GM12878 (cell line): ENCODE results near the gene KLHL36. TPM values are rescaled to one million over a fixed set of nuclear protein-coding genes. Genes with fewer than 3 reads are reported as not detected.

Experiments
- ATAC-seq: fragments of 200-7000 bp; cut with Tn5 transposase; 3 replicates; pipeline ENCODE4 v1.9.1; 2020; ENCODE audit warnings: mild to moderate bottlenecking, moderate library complexity
- BruUV-seq: library from RNA; stranded (reverse); fragments of 400-500 nt; replicated peaks from 2 replicates; lab custom pipeline; 2021; lab: Mats Ljungman, UMichigan
- CTCF ChIA-PET: fragments of 300-600 bp; sonication (Branson Sonifier 250); formaldehyde crosslinking; extraction: SDS; loops from one replicate; lab custom pipeline; 2021; ENCODE audit warnings: inconsistent platforms; lab: Yijun Ruan, JAX
- POLR2A ChIA-PET: fragments of 350-600 bp; formaldehyde crosslinking; extraction: SDS; loops from one replicate; lab custom pipeline; 2021; ENCODE audit warnings: inconsistent platforms; lab: Charles Lee
- RAD21 ChIA-PET: fragments of 300-600 bp; sonication (Branson Sonifier 250); formaldehyde crosslinking; loops from one replicate; lab custom pipeline; 2023; ENCODE audit warnings: antibody characterized with exemption; ENCODE audit not compliant: unreplicated experiment; lab: Charles Lee
- SMC1A ChIA-PET: fragments of 300-600 bp; sonication (Branson Sonifier 250); formaldehyde crosslinking; loops from one replicate; lab custom pipeline; 2023; ENCODE audit not compliant: unreplicated experiment, uncharacterized antibody; lab: Charles Lee
- DNase-seq: peaks from one replicate; pipeline ENCODE4 v3.0.0-alpha.2; 2011; ENCODE audit warnings: low read depth, low spot score
- FAIRE-seq: peaks from 3 replicates; lab custom pipeline; 2011; peaks lifted over from hg19 to GRCh38; lab: Jason Lieb, UNC
- H2AFZ ChIP-seq: 2 replicates; pipeline ENCODE4 v1.6.0; 2011; ENCODE audit warnings: low read depth, low read length, control low read depth; ENCODE audit not compliant: control insufficient read depth
- H3K27ac ChIP-seq: 2 replicates; pipeline ENCODE4 v1.5.1; 2011; ENCODE audit warnings: control low read depth; ENCODE audit not compliant: control insufficient read depth, insufficient read depth
- H3K27me3 ChIP-seq, 2 experiments: replicated peaks in 1 of 2; 2 replicates each; pipeline versions ENCODE4 v1.6.0 to v1.6.1; 2011; ENCODE audit warnings: low read length in 1 of 2; ENCODE audit not compliant: control insufficient read depth in 2 of 2, insufficient read depth in 2 of 2
- H3K36me3 ChIP-seq, 2 experiments: 2 replicates each; pipeline ENCODE4 v1.5.1; 2011; ENCODE audit warnings: low read length in 1 of 2; ENCODE audit not compliant: control insufficient read depth in 2 of 2, insufficient read depth in 2 of 2
- H3K4me1 ChIP-seq: 2 replicates; pipeline ENCODE4 v1.6.1; 2011; ENCODE audit warnings: mild to moderate bottlenecking, low read length, moderate library complexity, mixed read lengths; ENCODE audit not compliant: control insufficient read depth, insufficient read depth
- H3K4me2 ChIP-seq: 2 replicates; pipeline ENCODE4 v1.6.0; 2011; ENCODE audit warnings: control low read depth; ENCODE audit not compliant: control insufficient read depth, insufficient read depth
- H3K4me3 ChIP-seq: fragments of 200-600 bp; sonication (generic); 2 replicates; pipeline ENCODE4 v1.5.1; 2016
- H3K79me2 ChIP-seq: 2 replicates; pipeline ENCODE4 v1.6.0; 2011; ENCODE audit warnings: low read length; ENCODE audit not compliant: control insufficient read depth, insufficient read depth
- H3K9ac ChIP-seq: 2 replicates; pipeline ENCODE4 v1.8.0; 2011; ENCODE audit warnings: low read length, control low read depth, mixed read lengths; ENCODE audit not compliant: control insufficient read depth, insufficient read depth
- H3K9me3 ChIP-seq: replicated peaks from 3 replicates; pipeline ENCODE4 v1.5.1; 2011; ENCODE audit warnings: mild to moderate bottlenecking, low read length; ENCODE audit not compliant: control insufficient read depth, insufficient read depth
- H4K20me1 ChIP-seq: 2 replicates; pipeline ENCODE4 v1.6.0; 2011; ENCODE audit not compliant: control insufficient read depth, insufficient read depth
- BHLHE40 ChIP-seq, 2 experiments: fragments of 450-650 bp in 1 of 2; IDR thresholded peaks; 2 replicates each; pipeline ENCODE4 v1.6.1; 2011 to 2017; ENCODE audit warnings: low read depth in 2 of 2, borderline replicate concordance in 1 of 2, improper control_type of control experiment in 1 of 2, low read length in 1 of 2, mild to moderate bottlenecking in 1 of 2
- E2F4 ChIP-seq: IDR thresholded peaks from 2 replicates; pipeline ENCODE4 v1.6.1; 2012; ENCODE audit warnings: low read depth, low read length, improper control_type of control experiment
- ESRRA ChIP-seq: IDR thresholded peaks from 2 replicates; pipeline ENCODE4 v1.6.1; 2012; ENCODE audit warnings: mild to moderate bottlenecking, low read length, improper control_type of control experiment
- JUND ChIP-seq: IDR thresholded peaks from 2 replicates; pipeline ENCODE4 v1.6.1; 2012; ENCODE audit warnings: low read depth, mild to moderate bottlenecking, low read length, improper control_type of control experiment, moderate library complexity
- MTA2 ChIP-seq: fragments of 450-650 bp; IDR thresholded peaks from 2 replicates; pipeline ENCODE4 v1.6.1; 2016; ENCODE audit warnings: low read depth, mild to moderate bottlenecking, moderate library complexity
- NFYA ChIP-seq: IDR thresholded peaks from 2 replicates; pipeline ENCODE4 v1.6.1; 2011; ENCODE audit warnings: low read depth, mild to moderate bottlenecking, low read length, improper control_type of control experiment, borderline replicate concordance
- NRF1 ChIP-seq: conservative IDR thresholded peaks from 2 replicates; pipeline ENCODE4 v1.6.1; 2011; ENCODE audit warnings: mild to moderate bottlenecking, low read depth, low read length, improper control_type of control experiment
- RELA ChIP-seq: fragments of 450-650 bp; IDR thresholded peaks from 2 replicates; pipeline ENCODE4 v1.8.0; 2014; ENCODE audit warnings: borderline replicate concordance; ENCODE audit not compliant: partially characterized antibody
- REST ChIP-seq: IDR thresholded peaks from 2 replicates; pipeline ENCODE4 v1.6.1; 2012; ENCODE audit warnings: mild to moderate bottlenecking, low read depth, low read length
- SPI1 ChIP-seq: IDR thresholded peaks from 2 replicates; pipeline ENCODE4 v1.6.1; 2011; ENCODE audit warnings: low read depth, mild to moderate bottlenecking, low read length, moderate library complexity, borderline replicate concordance; ENCODE audit not compliant: insufficient read depth
- TCF12 ChIP-seq: IDR thresholded peaks from 2 replicates; pipeline ENCODE4 v1.6.1; 2011; ENCODE audit warnings: low read depth, mild to moderate bottlenecking, low read length
- ZNF622 ChIP-seq: fragments of 450-650 bp; IDR thresholded peaks from 2 replicates; pipeline ENCODE4 v1.6.1; 2017; ENCODE audit warnings: mild to moderate bottlenecking, inconsistent platforms
- WGBS: methylation state at CpG from one replicate; pipeline ENCODE4 v1.1.6; 2016; ENCODE audit warnings: low lambda C conversion rate; ENCODE audit not compliant: insufficient replicate concordance, insufficient coverage; ENCODE audit errors: missing lambda C conversion rate; 5-methylcytosine and 5-hydroxymethylcytosine counted together
- in situ Hi-C: fragments of 300-500 bp; cut with MboI; formaldehyde crosslinking; loops from 9 replicates; pipeline ENCODE4 v1.14.3; 2018; ENCODE audit warnings: mixed read lengths
- intact Hi-C: fragments of 100-400 bp; cut with micrococcal nuclease; formaldehyde crosslinking; loops from one replicate; pipeline ENCODE4 v1.14.2; 2022; ENCODE audit not compliant: unreplicated experiment
- polyA plus RNA-seq, 11 experiments: library from polyadenylated mRNA; depleted of rRNA in 4 of 11; unstranded in 6 of 11; stranded (reverse) in 5 of 11; fragments of >200 nt; fragmentation: Nextera tagmentation in 4 of 11; fragmentation: Illumina TruSeq in 1 of 11; extraction: Ambion mirVana in 4 of 11; extraction: Trizol in 1 of 11; gene quantifications; 1 replicate in 1 of 11; 2 replicates in 10 of 11; pipeline versions ENCODE4 v1.2.1 to v1.2.3, GENCODE V29; 2011 to 2016; ENCODE audit warnings: inconsistent platforms in 2 of 11, missing spikeins in 2 of 11, low read depth in 1 of 11
- total RNA-seq, 4 experiments: library from RNA; depleted of rRNA in 3 of 4; stranded (reverse); fragments of >200 nt in 3 of 4; fragmentation: Illumina TruSeq in 1 of 4; extraction: Trizol in 1 of 4; gene quantifications; 2 replicates each; pipeline versions ENCODE4 v1.2.1 to v1.2.3, GENCODE V29; 2013 to 2021
- TF ChIP-seq, protein P1 (sequence below): IDR thresholded peaks from 2 replicates; pipeline ENCODE4 v1.6.1; 2011; ENCODE audit warnings: borderline replicate concordance, low read depth, mild to moderate bottlenecking, moderate library complexity, mixed read lengths, low read length; ENCODE audit not compliant: insufficient read depth; ENCODE audit errors: extremely low read length
- TF ChIP-seq, protein P2 (sequence below): IDR thresholded peaks from 2 replicates; pipeline ENCODE4 v1.6.1; 2012; ENCODE audit warnings: low read length, inconsistent platforms

KLHL36 gene
- total and polyA plus RNA-seq, 10 of the 15 experiments (the other 5 are each of a cell fraction or from before 2014, with no cell fraction given): 2.6 to 45.3 (median 16.8) TPM

- no TSS peak for BruUV-seq
- RAD21 ChIA-PET: no interaction called here
- in situ Hi-C loops (loop anchor here (25.0 kb wide), 1 partner anchor 327 kb away; no protein-coding TSS in a partner anchor), intact Hi-C loops (no loop called here)
- H3K9me3 ChIP-seq: no peaks in the 10 kb centered on the region
- no peaks in the 10 kb centered on the region for H4K20me1 ChIP-seq
- ATAC-seq (no peak), FAIRE-seq (no peak), DNase-seq (no peak)
- H3K27me3 ChIP-seq: no peaks in the 10 kb centered on the region
- H3K9ac ChIP-seq: no peak overlapping the region
- no peaks in the 10 kb centered on the region for H3K79me2 ChIP-seq
- no peak overlapping the region for H2AFZ ChIP-seq
- no peaks in the 10 kb centered on the region for H3K36me3 ChIP-seq
- H3K4me3 ChIP-seq: no peak overlapping the region
- SMC1A ChIA-PET: interaction anchor here (1.0 to 1.8 kb wide), 2 partner anchors 28 to 103 kb away, joined by 3 to 7 read pairs; no protein-coding TSS in a partner anchor
- WGBS: 91% methylated on average over 8 of the region's 8 CpGs
- no peak overlapping the region for H3K27ac ChIP-seq
- H3K4me2 ChIP-seq: no peak overlapping the region
- H3K4me1 ChIP-seq: peaks cover 22% of the 10 kb centered on the region
- TF ChIP-seq RELA (no peak), E2F4 (no peak), MTA2 (no peak), ZNF622 (no peak), NRF1 (no peak), BHLHE40 (IDR thresholded peaks at IDR 0.05; ENCODE audit: borderline replicate concordance in 1 of 2, low read depth in 2 of 2, low read length in 1 of 2) (no peak), NFYA (no peak), JUND (no peak), REST (no peak), TCF12 (no peak), ESRRA (no peak), SPI1 (no peak)
- TF ChIP-seq, protein P1, sequence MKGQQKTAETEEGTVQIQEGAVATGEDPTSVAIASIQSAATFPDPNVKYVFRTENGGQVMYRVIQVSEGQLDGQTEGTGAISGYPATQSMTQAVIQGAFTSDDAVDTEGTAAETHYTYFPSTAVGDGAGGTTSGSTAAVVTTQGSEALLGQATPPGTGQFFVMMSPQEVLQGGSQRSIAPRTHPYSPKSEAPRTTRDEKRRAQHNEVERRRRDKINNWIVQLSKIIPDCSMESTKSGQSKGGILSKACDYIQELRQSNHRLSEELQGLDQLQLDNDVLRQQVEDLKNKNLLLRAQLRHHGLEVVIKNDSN: no peak
- TF ChIP-seq, protein P2, sequence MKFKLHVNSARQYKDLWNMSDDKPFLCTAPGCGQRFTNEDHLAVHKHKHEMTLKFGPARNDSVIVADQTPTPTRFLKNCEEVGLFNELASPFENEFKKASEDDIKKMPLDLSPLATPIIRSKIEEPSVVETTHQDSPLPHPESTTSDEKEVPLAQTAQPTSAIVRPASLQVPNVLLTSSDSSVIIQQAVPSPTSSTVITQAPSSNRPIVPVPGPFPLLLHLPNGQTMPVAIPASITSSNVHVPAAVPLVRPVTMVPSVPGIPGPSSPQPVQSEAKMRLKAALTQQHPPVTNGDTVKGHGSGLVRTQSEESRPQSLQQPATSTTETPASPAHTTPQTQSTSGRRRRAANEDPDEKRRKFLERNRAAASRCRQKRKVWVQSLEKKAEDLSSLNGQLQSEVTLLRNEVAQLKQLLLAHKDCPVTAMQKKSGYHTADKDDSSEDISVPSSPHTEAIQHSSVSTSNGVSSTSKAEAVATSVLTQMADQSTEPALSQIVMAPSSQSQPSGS: no peak
- POLR2A ChIA-PET: no interaction called here
- CTCF ChIA-PET: interaction anchor here (0.9 kb wide), 1 partner anchor 103 kb away, joined by 3 read pairs; no protein-coding TSS in a partner anchor
Measured at GRCh38 chr16:84635702-84636101, 12.6 kb upstream of the KLHL36 start.
